Right lobe of liver (tissue), 4 donors: ENCODE data around the gene ACAD11.

Experiments
- POLR2A ChIP-seq: fragments of 450-650 bp; IDR thresholded peaks from one replicate; pipeline ENCODE4 v1.6.1; 2017; ENCODE audit warnings: antibody characterized with exemption, mild to moderate bottlenecking
- TF ChIP-seq, protein P1 (sequence below), 4 donors: fragments of 200-600 bp in 3 of 4; fragments of 450-650 bp in 1 of 4; IDR thresholded peaks; one replicate each; pipeline versions ENCODE4 v1.5.1 to v1.8.0; 2016 to 2022; ENCODE audit warnings: antibody characterized with exemption in 4 of 4, mild to moderate bottlenecking in 2 of 4
- donor health status: DM: no; HTN: no; CAD: no.
- donor health status: DM: no; HTN: no; CAD: no.
- donor health status: DM: no; HTN: yes; CAD: no.

DNA sequence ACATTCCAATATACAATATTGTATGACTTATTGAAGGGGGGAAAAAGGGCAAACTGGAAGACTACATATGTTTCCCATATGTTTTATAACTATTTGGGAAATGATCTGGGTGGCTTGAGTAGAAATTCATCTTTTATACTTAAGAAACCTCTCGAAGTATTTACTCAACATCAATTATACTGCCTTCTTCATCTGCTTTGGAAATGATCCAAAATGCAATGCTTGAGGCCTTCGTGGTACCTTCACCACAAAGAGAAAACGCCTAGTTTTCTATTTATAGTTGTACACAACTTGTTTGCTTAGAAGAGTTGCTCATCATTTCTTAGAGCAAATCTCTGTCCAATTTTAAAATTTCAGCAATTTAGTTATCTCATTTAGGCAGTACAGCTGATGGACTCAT lies 43.7 kb downstream of the ACAD11 start:
- TF ChIP-seq, protein P1, sequence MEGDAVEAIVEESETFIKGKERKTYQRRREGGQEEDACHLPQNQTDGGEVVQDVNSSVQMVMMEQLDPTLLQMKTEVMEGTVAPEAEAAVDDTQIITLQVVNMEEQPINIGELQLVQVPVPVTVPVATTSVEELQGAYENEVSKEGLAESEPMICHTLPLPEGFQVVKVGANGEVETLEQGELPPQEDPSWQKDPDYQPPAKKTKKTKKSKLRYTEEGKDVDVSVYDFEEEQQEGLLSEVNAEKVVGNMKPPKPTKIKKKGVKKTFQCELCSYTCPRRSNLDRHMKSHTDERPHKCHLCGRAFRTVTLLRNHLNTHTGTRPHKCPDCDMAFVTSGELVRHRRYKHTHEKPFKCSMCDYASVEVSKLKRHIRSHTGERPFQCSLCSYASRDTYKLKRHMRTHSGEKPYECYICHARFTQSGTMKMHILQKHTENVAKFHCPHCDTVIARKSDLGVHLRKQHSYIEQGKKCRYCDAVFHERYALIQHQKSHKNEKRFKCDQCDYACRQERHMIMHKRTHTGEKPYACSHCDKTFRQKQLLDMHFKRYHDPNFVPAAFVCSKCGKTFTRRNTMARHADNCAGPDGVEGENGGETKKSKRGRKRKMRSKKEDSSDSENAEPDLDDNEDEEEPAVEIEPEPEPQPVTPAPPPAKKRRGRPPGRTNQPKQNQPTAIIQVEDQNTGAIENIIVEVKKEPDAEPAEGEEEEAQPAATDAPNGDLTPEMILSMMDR (IDR thresholded peaks at IDR 0.05): no peak
- TF ChIP-seq POLR2A: no peak
